GM12872 (cell line): ENCODE results near the gene OTULIN.

ENCODE experiments used
- CTCF ChIP-seq: IDR thresholded peaks from 3 replicates; pipeline ENCODE4 v1.5.1; 2011; ENCODE audit warnings: low read depth, mild to moderate bottlenecking, low read length, moderate library complexity; ENCODE audit not compliant: insufficient read depth

Gene OTULIN

GRCh38 chr5:14674983-14675854 is 10.7 kb downstream of the OTULIN start:
- TF ChIP-seq CTCF: no peak

GRCh38 chr5:14675865-14676300 is 11.4 kb downstream of the OTULIN start:
- no peak for TF ChIP-seq CTCF

GRCh38 chr5:14676320-14676719 is 11.8 kb downstream of the OTULIN start:
- no peak for TF ChIP-seq CTCF

- no peak for TF ChIP-seq CTCF
Observed at GRCh38 chr5:14678773-14679334, 14.3 kb downstream of the OTULIN start.

GRCh38 chr5:14679595-14679994 is 15.1 kb downstream of the OTULIN start:
- TF ChIP-seq CTCF: no peak

- TF ChIP-seq CTCF: no peak
Observed at GRCh38 chr5:14681236-14681752, 16.8 kb downstream of the OTULIN start.

GRCh38 chr5:14683906-14684455 is 19.5 kb downstream of the OTULIN start:
- TF ChIP-seq CTCF: no peak
